Dedifferentiated amniotic fluid mesenchymal stem cell (primary cell): Measurements from ENCODE around the gene NHS.
"Not testable (repeated sequence)": the region's sequence is repeated elsewhere in the genome, so short reads cannot be mapped to it uniquely, and the experiment has no call there.

Experiments
- DNase-seq: peaks from one replicate; pipeline ENCODE4 v3.0.0-alpha.2; 2016; ENCODE audit errors: extremely low spot score

The NHS gene

GRCh38 chrX:17496407-17496806, 121.4 kb downstream of the NHS start:
- DNase-seq: no peak

DNA sequence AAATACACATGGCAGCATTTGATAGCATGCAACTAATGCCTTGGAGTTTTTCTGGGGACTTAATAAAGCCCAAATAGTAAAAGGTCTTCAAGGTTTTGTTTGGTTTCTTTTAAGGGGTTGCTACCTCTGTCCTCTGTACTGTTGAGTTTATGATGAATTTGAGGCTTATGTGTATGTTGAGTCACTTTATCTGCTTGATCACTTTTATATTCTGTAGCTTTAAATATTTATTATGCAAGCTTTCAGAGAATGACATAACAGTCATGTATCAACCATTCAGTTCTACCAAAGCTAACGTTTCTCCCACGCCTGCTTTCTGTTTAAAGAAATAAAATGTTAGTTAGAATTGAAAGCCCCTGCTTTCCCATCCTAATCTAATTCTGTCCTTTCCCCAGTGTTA, 122.2 kb downstream of the NHS start:
- no peak for DNase-seq

DNA sequence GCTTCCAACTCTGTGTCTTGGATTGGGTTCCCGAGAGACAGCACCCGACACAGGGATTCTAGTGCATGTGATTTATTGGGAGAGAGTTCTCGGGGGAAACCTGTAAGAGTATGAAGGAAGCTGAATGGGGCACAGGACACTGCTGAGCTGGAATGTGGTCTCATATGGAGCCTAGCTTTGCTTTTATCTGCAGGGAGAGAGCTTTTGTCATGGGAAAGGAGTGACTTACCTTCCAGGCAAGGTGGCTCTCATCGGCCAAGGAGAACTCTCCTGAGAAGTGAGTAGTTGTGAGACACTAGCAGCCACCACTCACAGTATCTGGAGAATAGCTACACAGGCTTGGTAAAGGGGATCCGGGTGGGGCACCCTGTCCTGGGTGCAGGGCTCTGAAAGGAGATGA, 124.5 kb downstream of the NHS start:
- DNase-seq: no peak

- no peak for DNase-seq
Measured at GRCh38 chrX:17500145-17500579, 125.2 kb downstream of the NHS start.

- DNase-seq: no peak
Measured at GRCh38 chrX:17501746-17502145, 126.7 kb downstream of the NHS start.

DNA sequence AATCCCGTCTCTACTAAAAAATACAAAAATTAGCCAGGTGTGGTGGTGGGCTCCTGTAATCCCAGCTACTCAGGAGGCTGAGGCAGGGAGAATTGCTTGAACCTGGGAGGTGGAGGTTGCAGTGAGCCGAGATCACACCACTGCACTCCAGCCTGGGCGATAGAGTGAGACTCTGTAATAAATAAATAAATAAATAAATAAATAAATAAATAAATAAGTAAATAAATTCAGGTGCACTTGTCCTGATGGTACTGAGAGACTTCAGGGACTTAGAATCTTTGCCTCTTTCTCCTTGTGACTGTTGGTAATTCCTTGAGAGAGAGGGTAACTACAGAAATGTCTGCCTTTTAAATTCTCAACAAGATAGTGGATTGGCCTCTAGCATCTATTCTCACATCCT, 131.4 kb downstream of the NHS start:
- not testable (repeated sequence) for DNase-seq

- DNase-seq: no peak
Measured at GRCh38 chrX:17511556-17511955, 136.6 kb downstream of the NHS start.

GRCh38 chrX:17519358-17519757, 144.4 kb downstream of the NHS start:
- DNase-seq: no peak

DNA sequence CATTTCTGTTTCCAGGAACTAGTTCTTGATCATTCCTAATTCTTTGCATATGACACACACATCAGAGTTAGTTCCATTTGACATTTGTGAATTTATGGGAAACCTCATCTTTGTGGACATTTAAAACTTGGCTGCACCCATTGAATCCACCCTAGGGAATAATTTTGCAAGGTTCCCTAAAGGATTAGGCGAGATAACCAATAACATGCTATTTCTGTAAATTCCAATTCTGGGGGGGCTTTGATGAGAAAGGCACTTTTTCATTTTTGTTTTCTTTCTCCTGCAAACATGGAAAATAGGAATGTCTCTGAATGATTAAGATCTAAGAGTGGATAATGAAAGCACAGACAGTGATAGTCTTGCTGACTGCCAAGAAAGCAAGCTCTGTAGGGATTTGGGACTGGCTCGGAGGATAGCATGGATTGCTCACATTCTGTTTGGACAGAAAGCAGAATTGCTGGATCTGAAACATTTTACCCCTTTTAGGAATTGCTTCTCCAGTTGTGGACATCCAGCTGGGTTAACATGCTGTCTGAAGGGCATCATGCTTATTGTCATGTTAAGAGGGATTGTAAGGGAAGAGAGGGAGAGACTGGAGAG, 145.1 kb downstream of the NHS start:
- DNase-seq: no peak

- DNase-seq: no peak
Measured at GRCh38 chrX:17521871-17522693, 147.1 kb downstream of the NHS start.

DNA sequence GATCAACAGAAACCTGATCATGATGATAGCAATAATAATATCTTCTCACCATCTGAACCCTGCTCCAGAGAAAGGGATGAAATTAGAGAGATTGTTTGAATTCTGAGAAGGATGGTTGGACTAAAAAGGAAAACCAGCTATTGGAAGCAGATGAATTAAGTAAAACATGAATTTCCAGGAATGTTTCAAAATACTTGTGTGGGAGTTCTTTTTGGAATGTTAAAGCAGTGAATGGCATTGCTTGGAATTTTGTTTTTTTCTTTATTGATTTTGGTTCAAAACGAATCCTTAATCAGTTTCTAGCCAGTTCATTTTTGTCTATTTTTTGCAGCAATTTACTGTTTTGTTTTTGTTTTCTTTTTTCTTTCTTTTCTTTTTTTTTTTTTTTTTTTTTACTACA, 150.3 kb downstream of the NHS start:
- no peak for DNase-seq

DNA sequence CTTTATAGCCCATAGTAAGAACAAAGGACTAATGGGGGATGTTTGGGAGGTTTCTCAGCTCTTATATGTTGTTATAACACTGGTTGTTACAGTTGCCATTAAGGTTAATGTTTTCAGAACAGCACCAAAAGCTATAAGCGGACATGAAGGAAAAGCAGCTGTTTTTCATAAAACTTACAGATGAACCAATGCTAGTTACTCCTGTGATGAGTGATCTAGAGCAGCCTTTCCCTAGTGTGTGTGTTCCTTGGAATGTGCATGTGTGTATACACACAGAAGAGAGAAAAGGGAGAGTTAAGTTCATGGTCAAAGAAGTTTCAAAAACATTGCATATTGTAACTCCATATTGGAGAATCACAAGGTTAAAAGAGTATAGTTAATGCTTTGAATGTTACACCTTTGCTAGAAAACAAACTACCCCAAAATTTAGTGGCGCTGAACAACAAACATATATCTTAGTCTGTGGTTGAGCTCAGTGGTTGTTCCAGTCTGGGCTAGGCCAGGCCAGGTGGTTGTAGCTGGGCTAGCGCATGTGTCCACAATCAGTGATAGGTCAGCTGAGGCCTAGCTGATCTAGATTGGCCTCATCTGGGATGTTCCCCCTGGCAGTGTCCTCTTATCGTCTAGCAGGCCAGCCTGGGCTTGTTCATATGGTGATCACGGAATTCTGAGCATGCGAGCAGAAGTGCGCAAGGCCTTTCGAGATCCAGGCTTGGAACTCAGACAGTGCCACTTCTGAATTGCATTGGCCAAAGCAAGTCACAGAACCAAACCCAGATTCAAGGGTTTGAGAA, 151.0 kb downstream of the NHS start:
- peak; percentile 22 for DNase-seq

DNA sequence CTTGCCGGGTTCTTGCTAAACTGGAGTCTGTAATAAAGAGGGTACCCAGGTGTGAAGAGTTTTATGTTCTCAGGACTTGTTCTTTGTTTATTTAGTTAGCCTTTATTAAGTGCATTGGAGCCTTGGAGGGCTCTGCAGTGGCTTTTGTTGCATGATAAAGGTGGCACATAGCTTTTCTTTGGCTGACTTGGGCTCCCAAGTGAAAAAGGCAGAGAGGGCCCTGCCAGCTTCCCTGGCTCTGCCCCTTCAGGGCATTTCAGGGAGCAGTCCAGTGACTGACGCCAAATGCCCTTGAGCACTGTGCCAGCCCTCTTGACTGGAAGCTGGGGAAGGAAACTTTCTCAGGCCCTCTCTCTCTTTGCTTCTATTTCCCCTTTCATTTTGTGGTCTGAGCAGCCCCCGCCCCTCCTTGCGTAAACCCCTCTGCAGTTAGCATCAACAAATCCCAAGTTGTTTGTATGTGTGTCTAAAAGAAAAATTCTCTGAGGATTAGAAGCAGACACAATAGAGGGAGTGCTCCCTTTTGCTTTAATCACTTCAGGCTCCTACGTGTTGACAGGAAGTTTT, 152.2 kb downstream of the NHS start:
- DNase-seq: no peak

DNA sequence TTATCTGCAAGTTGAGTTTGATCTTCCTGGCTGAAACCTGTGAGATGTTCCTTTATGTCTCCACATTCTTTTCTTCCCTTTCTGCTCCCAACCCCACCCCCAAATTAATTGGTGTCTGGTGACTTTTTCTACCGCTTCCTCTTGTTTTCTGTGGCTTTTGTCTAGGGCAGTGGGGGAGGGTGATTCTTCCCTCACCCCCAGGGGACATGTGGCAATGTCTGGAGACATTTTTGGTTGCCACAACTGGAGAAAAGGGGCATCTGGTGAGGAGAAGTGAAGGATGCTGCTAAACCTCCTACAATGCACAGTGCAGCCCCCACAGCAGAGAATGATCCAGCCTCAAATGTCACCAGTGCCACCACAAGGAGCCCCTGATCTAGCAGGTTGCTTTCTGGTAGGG, 152.9 kb downstream of the NHS start:
- no peak for DNase-seq

- DNase-seq: no peak
Measured at GRCh38 chrX:17529151-17529745, 154.2 kb downstream of the NHS start.

GRCh38 chrX:17531500-17531899, 156.5 kb downstream of the NHS start:
- DNase-seq: no peak

GRCh38 chrX:17535229-17535628, 160.2 kb downstream of the NHS start:
- DNase-seq: no peak

DNA sequence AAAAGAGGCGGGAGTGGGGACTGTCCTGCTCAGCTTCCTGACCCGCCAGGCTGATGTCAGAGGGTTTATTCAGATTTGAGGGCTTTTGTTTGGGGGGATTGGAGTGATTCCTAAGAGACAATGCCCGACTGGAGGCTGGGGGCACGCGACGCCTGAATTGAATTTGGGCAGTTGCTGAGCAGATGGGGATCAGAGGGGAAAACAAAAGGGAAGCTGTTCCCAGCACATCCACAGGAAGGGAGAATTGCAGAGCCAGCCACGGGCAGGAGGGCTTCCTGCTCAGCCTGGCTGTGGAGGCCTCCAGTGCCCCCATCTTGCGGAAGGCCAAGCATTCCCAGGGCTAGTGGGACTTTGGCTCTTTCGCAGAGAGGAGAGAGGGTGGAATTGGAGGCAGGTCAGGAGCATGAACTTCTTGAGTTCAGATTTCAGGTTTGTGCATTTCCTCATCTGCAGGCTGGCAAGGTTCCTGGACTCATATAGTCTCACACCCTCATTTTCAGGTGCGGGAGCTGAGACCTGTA, 162.8 kb downstream of the NHS start:
- no peak for DNase-seq

DNA sequence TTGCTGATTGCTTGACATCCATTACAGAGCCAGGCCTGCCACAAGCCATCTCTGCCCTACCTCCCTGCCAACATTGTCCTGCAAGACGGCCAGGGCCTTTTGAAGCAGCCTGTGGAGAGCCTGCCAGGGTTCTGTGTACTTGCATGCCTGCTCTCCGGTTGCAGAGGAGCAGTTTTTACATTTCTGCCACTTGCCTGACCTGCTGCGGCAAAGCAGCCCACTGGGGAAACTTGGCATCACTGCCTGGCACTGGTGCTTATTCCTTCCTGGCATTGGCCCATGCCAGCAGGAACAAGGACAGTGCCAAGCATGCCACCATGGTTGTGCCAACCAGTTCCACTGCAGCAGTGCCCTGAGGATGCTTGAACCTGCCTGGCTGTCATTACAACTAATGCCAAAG, 167.1 kb downstream of the NHS start:
- DNase-seq: no peak

GRCh38 chrX:17544821-17545220, 169.8 kb downstream of the NHS start:
- no peak for DNase-seq

DNA sequence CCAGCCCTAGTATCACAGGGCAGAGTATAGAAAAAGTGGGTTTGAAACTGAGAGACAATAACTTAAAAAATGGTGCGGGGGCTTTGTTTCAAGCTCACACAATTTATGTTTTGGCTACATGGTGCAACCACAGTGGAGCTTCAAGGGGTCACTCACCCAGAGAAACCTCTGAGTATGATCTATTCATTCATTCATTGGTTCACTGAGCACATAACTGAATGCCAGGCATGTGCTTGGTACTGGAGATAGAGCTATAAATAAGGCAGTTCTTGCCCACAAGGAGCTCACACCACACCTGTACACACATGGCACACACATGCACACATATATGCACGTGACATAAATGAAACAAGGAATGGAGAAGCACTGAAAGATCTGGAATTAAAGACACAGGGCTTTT, 171.4 kb downstream of the NHS start:
- no peak for DNase-seq

DNA sequence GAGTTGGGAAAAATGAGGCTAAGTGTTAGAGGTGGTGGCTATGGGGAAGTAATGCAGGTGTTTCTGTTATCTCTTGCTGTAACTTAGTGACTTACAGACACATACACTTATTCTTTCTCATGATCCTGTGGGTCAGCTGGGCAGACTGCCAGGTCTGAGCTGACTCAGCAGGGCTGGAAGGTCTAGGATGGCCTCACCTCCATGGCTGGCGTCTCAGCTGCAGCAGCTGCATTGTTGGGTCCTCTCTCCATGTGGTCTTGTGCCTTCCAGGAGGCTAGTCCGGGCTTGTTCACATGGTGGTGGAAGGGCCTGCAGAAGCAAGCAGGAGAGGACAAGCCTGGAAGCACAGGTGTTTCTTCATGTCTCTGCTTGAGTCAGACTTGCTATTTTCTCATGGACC, 172.7 kb downstream of the NHS start:
- peak; percentile 19 for DNase-seq
